Colonic mucosa (tissue), 4 donors: ENCODE measurements around the gene PTPRN2. TPM values are rescaled to one million over a fixed set of nuclear protein-coding genes. Genes with fewer than 3 reads are reported as not detected.

Experiments
- DNase-seq: peaks from one replicate; pipeline ENCODE4 v3.0.0-alpha.2; 2020
- H3K27ac ChIP-seq: fragments of 200-600 bp; one replicate; pipeline ENCODE4 v1.8.0; 2021
- H3K27me3 ChIP-seq: fragments of 200-600 bp; one replicate; pipeline ENCODE4 v1.8.0; 2021
- H3K36me3 ChIP-seq: fragments of 200-600 bp; one replicate; pipeline ENCODE4 v1.8.0; 2021
- H3K4me1 ChIP-seq: fragments of 200-600 bp; one replicate; pipeline ENCODE4 v1.8.0; 2021; ENCODE audit warnings: mild to moderate bottlenecking
- H3K4me3 ChIP-seq: fragments of 200-600 bp; one replicate; pipeline ENCODE4 v1.8.0; 2021
- H3K9ac ChIP-seq, 2 donors: one replicate each; pipeline ENCODE4 v1.7.0; 2013; ENCODE audit warnings: control low read depth in 2 of 2, low read depth in 2 of 2, low read length in 2 of 2
- H3K9me3 ChIP-seq: fragments of 200-600 bp; one replicate; pipeline ENCODE4 v1.8.0; 2021
- intact Hi-C: fragments of 100-400 bp; cut with DNase I; formaldehyde crosslinking; loops from one replicate; pipeline ENCODE4 v1.14.1; 2022
- total RNA-seq, 2 donors: library from RNA; stranded (reverse); fragmentation: NEBNext Ultra II Directional in 1 of 2; extraction: Animal tissue kit (Norgen Biotek cat#: 25700) in 1 of 2; gene quantifications; one replicate each; pipeline ENCODE4 v1.2.1, GENCODE V29; 2021
- TF ChIP-seq, protein P1 (sequence below): fragments of 200-600 bp; IDR thresholded peaks from one replicate; pipeline ENCODE4 v1.8.0; 2022; ENCODE audit warnings: antibody characterized with exemption, mild to moderate bottlenecking
- donor health status: healthy.
- donor health status: DM: no; HTN: no; CAD: no.
- donor health status: DM: no; HTN: no; CAD: no.

The PTPRN2 gene
- total RNA-seq, 2 donors from 2014 or later = 14.7 to 21.6 TPM

DNA sequence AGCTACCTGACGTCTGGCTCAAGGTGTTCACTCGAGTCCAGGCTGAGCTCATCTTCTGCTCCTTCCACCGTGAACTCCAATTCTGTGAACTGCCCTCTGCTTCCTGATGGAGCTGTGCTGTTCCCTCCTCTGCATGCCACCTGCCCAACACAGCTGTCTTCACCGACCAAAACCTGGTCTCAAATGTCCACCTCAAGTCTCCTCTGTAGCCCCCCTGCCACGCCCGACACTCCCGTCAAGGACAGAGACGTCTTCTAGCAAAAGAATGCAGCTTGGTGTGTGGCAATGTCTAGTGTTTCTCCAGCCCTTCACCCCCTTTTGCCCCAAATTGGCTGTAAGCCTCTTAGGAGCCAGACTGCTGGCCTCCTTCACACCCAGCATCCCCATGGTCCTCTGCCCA lies 945.8 kb downstream of the PTPRN2 start:
- no peak overlapping the region for H3K9ac ChIP-seq
- no peaks in the 10 kb centered on the region for H3K9me3 ChIP-seq
- H3K27me3 ChIP-seq = no peaks in the 10 kb centered on the region
- no peaks in the 10 kb centered on the region for H3K36me3 ChIP-seq
- TF ChIP-seq, protein P1, sequence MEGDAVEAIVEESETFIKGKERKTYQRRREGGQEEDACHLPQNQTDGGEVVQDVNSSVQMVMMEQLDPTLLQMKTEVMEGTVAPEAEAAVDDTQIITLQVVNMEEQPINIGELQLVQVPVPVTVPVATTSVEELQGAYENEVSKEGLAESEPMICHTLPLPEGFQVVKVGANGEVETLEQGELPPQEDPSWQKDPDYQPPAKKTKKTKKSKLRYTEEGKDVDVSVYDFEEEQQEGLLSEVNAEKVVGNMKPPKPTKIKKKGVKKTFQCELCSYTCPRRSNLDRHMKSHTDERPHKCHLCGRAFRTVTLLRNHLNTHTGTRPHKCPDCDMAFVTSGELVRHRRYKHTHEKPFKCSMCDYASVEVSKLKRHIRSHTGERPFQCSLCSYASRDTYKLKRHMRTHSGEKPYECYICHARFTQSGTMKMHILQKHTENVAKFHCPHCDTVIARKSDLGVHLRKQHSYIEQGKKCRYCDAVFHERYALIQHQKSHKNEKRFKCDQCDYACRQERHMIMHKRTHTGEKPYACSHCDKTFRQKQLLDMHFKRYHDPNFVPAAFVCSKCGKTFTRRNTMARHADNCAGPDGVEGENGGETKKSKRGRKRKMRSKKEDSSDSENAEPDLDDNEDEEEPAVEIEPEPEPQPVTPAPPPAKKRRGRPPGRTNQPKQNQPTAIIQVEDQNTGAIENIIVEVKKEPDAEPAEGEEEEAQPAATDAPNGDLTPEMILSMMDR = no peak
- no peaks in the 10 kb centered on the region for H3K4me1 ChIP-seq
- DNase-seq = no peak
- no peak overlapping the region for H3K27ac ChIP-seq
- intact Hi-C loops = no loop called here
- H3K4me3 ChIP-seq = no peak overlapping the region

DNA sequence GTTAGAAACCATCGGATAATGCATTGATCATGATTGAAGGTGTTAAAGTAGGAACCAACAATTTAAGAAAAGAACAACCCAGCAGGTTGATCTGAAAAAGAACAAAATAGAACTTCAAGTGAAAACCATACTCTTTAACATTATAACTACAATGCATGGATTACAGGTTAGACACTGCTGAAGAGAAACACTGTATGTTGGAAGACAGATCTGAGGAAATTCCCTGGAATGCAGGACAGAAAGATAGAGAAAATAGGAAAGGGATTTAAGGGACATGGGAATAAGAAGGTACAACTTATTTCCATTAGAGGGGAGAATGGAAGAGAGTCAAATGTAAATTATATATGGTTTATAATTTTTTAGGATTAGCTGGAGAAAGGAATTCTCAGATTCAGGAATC lies 947.5 kb downstream of the PTPRN2 start:
- no peak overlapping the region for H3K9ac ChIP-seq
- intact Hi-C loops = no loop called here
- H3K4me3 ChIP-seq = no peak overlapping the region
- TF ChIP-seq, protein P1 = no peak
- no peaks in the 10 kb centered on the region for H3K9me3 ChIP-seq
- H3K4me1 ChIP-seq = no peaks in the 10 kb centered on the region
- no peak overlapping the region for H3K27ac ChIP-seq
- H3K36me3 ChIP-seq = no peaks in the 10 kb centered on the region
- DNase-seq = no peak
- no peaks in the 10 kb centered on the region for H3K27me3 ChIP-seq

GRCh38 chr7:157638563-157638962 lies 949.1 kb downstream of the PTPRN2 start:
- Histone ChIP-seq H3K27ac (no peak overlapping the region), H3K9me3 (no peaks in the 10 kb centered on the region), H3K4me3 (no peak overlapping the region), H3K4me1 (no peaks in the 10 kb centered on the region), H3K27me3 (no peaks in the 10 kb centered on the region), H3K9ac (no peak overlapping the region), H3K36me3 (no peaks in the 10 kb centered on the region)
- DNase-seq = no peak
- intact Hi-C loops = no loop called here
- TF ChIP-seq, protein P1 = no peak

- TF ChIP-seq, protein P1 = no peak
Measured at GRCh38 chr7:157637216-157637949, 950.2 kb downstream of the PTPRN2 start.

DNA sequence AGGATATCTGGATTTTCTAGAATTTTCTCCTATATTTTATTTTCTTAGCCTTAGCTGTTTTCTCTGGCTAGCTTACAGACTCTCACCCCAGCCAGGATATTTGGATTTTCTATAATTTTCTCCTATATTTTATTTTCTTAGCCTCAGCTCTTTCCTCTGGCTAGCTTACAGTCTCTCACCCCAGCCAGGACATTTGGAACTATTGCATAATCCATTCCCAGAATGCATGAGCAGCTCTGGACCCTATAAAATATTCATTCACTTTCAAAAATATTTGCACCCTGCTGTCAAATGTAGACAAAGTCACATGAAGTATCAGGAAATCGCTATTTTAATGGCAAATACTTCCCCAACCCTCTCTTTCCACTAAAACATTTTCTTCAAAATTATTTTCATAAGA lies 952.0 kb downstream of the PTPRN2 start:
- no peaks in the 10 kb centered on the region for H3K4me1 ChIP-seq
- H3K27me3 ChIP-seq = no peaks in the 10 kb centered on the region

More at GRCh38 chr7:157637216-157637949, 950.2 kb downstream of the PTPRN2 start:
- no peaks in the 10 kb centered on the region for H3K27me3 ChIP-seq
- intact Hi-C loops = no loop called here
- no peak overlapping the region for H3K27ac ChIP-seq
- no peak overlapping the region for H3K4me3 ChIP-seq
- H3K9me3 ChIP-seq = no peaks in the 10 kb centered on the region
- H3K9ac ChIP-seq = no peak overlapping the region
- no peaks in the 10 kb centered on the region for H3K4me1 ChIP-seq
- DNase-seq = no peak
- H3K36me3 ChIP-seq = no peaks in the 10 kb centered on the region

More for the DNA sequence above, 952.0 kb downstream of the PTPRN2 start:
- Histone ChIP-seq H3K27ac (no peak overlapping the region), H3K4me3 (no peak overlapping the region), H3K36me3 (no peaks in the 10 kb centered on the region), H3K9ac (no peak overlapping the region), H3K9me3 (no peaks in the 10 kb centered on the region)
- intact Hi-C loops = no loop called here
- no peak for DNase-seq
- TF ChIP-seq, protein P1 = no peak
